Endodermal cell (in vitro differentiated cells): ENCODE results near the gene TNNT2. TPM values are rescaled to one million over a fixed set of nuclear protein-coding genes. Genes with fewer than 3 reads are reported as not detected.

Source experiments
- DNase-seq: peaks from one replicate; pipeline ENCODE4 v3.0.0-alpha.2; 2017
- H3K27ac ChIP-seq: 2 replicates; pipeline ENCODE4 v1.5.1; 2013; ENCODE audit warnings: mild to moderate bottlenecking, low read depth, low read length, moderate library complexity
- H3K27me3 ChIP-seq: 2 replicates; pipeline ENCODE4 v1.6.1; 2013; ENCODE audit warnings: mild to moderate bottlenecking, low read length, moderate library complexity; ENCODE audit not compliant: insufficient read depth, control insufficient read depth, poor library complexity, severe bottlenecking
- H3K36me3 ChIP-seq: 2 replicates; pipeline ENCODE4 v1.7.0; 2013; ENCODE audit warnings: mild to moderate bottlenecking, low read length, moderate library complexity; ENCODE audit not compliant: control insufficient read depth, insufficient read depth
- H3K4me1 ChIP-seq: one replicate; pipeline ENCODE4 v1.7.0; 2013; ENCODE audit warnings: low read length; ENCODE audit not compliant: control insufficient read depth, insufficient read depth
- H3K4me3 ChIP-seq: 2 replicates; pipeline ENCODE4 v1.5.1; 2013; ENCODE audit warnings: mild to moderate bottlenecking, low read length, moderate library complexity
- H3K9ac ChIP-seq: 2 replicates; pipeline ENCODE4 v1.6.1; 2013; ENCODE audit warnings: mild to moderate bottlenecking, low read length, moderate library complexity; ENCODE audit not compliant: poor library complexity, severe bottlenecking; ENCODE audit errors: extremely low read depth
- H3K9me3 ChIP-seq: 2 replicates; pipeline ENCODE4 v1.6.1; 2013; ENCODE audit warnings: mild to moderate bottlenecking, low read length, moderate library complexity; ENCODE audit not compliant: control insufficient read depth
- H3K27ac Mint-ChIP-seq: 2 replicates; pipeline ENCODE4 v1.8.0; 2020; ENCODE audit warnings: mixed read lengths
- H3K27me3 Mint-ChIP-seq: 2 replicates; pipeline ENCODE4 v1.8.0; 2021; ENCODE audit warnings: mild to moderate bottlenecking, mixed read lengths; ENCODE audit not compliant: insufficient read depth
- H3K36me3 Mint-ChIP-seq: 2 replicates; pipeline ENCODE4 v1.8.0; 2020; ENCODE audit warnings: low read depth, mixed read lengths
- H3K4me1 Mint-ChIP-seq: 2 replicates; pipeline ENCODE4 v1.8.0; 2020; ENCODE audit warnings: mixed read lengths
- H3K4me3 Mint-ChIP-seq: 2 replicates; pipeline ENCODE4 v1.8.0; 2020; ENCODE audit warnings: mild to moderate bottlenecking, moderate library complexity, mixed read lengths
- H3K9me3 Mint-ChIP-seq: 2 replicates; pipeline ENCODE4 v1.8.0; 2020; ENCODE audit warnings: mild to moderate bottlenecking, mixed read lengths
- CTCF ChIP-seq: fragments of 200-600 bp; sonication (generic); conservative IDR thresholded peaks from 2 replicates; pipeline ENCODE4 v1.5.0; 2021; ENCODE audit warnings: antibody characterized with exemption, mild to moderate bottlenecking
- WGBS, 2 experiments: methylation state at CpG; one replicate each; pipeline versions ENCODE4 v1.1.5 to v1.1.7; 2013; ENCODE audit warnings: missing lambda C conversion rate in 2 of 2, mixed read lengths in 1 of 2; ENCODE audit not compliant: insufficient coverage in 1 of 2, insufficient read length in 1 of 2; 5-methylcytosine and 5-hydroxymethylcytosine counted together
- total RNA-seq, 2 donors: library from RNA; stranded (reverse); fragmentation: NEBNext Ultra II Directional in 1 of 2; extraction: Animal tissue kit (Norgen Biotek cat#: 25700) in 1 of 2; gene quantifications; 2 replicates in 1 of 2; 3 replicates in 1 of 2; pipeline ENCODE4 v1.2.1, GENCODE V29; 2021

TNNT2 gene
- total RNA-seq, 2 donors from 2014 or later = 0.35 to 0.88 TPM

GRCh38 chr1:201348211-201348566 is 29.3 kb downstream of the TNNT2 start:
- H3K9ac ChIP-seq = no peak overlapping the region
- peaks cover 4% of the 10 kb centered on the region for H3K4me1 ChIP-seq
- H3K27me3 Mint-ChIP-seq = peaks cover 2% of the 10 kb centered on the region
- no peak overlapping the region for H3K27ac Mint-ChIP-seq
- TF ChIP-seq CTCF = peak; percentile 82
- WGBS, 2 experiments = 0 to 34% methylated on average over 2 to 6 of the region's 6 CpGs
- no peak overlapping the region for H3K4me3 Mint-ChIP-seq
- no peak overlapping the region for H3K27ac ChIP-seq
- H3K9me3 ChIP-seq = no peaks in the 10 kb centered on the region
- DNase-seq = peak; percentile 92
- H3K27me3 ChIP-seq = no peaks in the 10 kb centered on the region
- no peaks in the 10 kb centered on the region for H3K36me3 ChIP-seq
- peaks cover 1% of the 10 kb centered on the region for H3K4me1 Mint-ChIP-seq
- H3K9me3 Mint-ChIP-seq = no peaks in the 10 kb centered on the region
- H3K36me3 Mint-ChIP-seq = no peaks in the 10 kb centered on the region
- H3K4me3 ChIP-seq = no peak overlapping the region

GRCh38 chr1:201347498-201348210 is 29.8 kb downstream of the TNNT2 start:
- peaks cover 1% of the 10 kb centered on the region for H3K4me1 Mint-ChIP-seq
- WGBS, 2 experiments = 30 to 45% methylated on average over 7 of the region's 7 CpGs
- H3K27ac Mint-ChIP-seq = no peak overlapping the region
- Histone ChIP-seq H3K4me1 (peaks cover 4% of the 10 kb centered on the region), H3K9ac (no peak overlapping the region), H3K27me3 (no peaks in the 10 kb centered on the region), H3K4me3 (no peak overlapping the region), H3K36me3 (no peaks in the 10 kb centered on the region), H3K9me3 (no peaks in the 10 kb centered on the region), H3K27ac (no peak overlapping the region)
- no peak for TF ChIP-seq CTCF
- H3K4me3 Mint-ChIP-seq = no peak overlapping the region
- no peak for DNase-seq
- no peaks in the 10 kb centered on the region for H3K36me3 Mint-ChIP-seq
- no peaks in the 10 kb centered on the region for H3K9me3 Mint-ChIP-seq
- peaks cover 2% of the 10 kb centered on the region for H3K27me3 Mint-ChIP-seq

- 30 to 51% methylated on average over 2 of the region's 2 CpGs for WGBS, 2 experiments
- no peak overlapping the region for H3K4me3 Mint-ChIP-seq
These were observed 30.5 kb downstream of the TNNT2 start for GRCh38 chr1:201346987-201347386.

More at GRCh38 chr1:201346987-201347386, 30.5 kb downstream of the TNNT2 start:
- no peak for DNase-seq
- Mint-ChIP-seq H3K36me3 (no peaks in the 10 kb centered on the region), H3K4me1 (peaks cover 1% of the 10 kb centered on the region), H3K27me3 (peaks cover 2% of the 10 kb centered on the region), H3K27ac (no peak overlapping the region), H3K9me3 (no peaks in the 10 kb centered on the region)
- peaks cover 4% of the 10 kb centered on the region for H3K4me1 ChIP-seq
- H3K9me3 ChIP-seq = peaks cover 6% of the 10 kb centered on the region
- no peaks in the 10 kb centered on the region for H3K27me3 ChIP-seq
- H3K4me3 ChIP-seq = no peak overlapping the region
- H3K27ac ChIP-seq = no peak overlapping the region
- no peak overlapping the region for H3K9ac ChIP-seq
- H3K36me3 ChIP-seq = no peaks in the 10 kb centered on the region
- no peak for TF ChIP-seq CTCF
